D721Med (cell line): ENCODE measurements around the gene CENPT.

Source experiments
- DNase-seq: peaks from one replicate; pipeline ENCODE4 v3.0.0; 2011; ENCODE audit warnings: low spot score; ENCODE audit not compliant: insufficient read length
- FAIRE-seq: peaks from 2 replicates; lab custom pipeline; 2011; peaks lifted over from hg19 to GRCh38; lab: Jason Lieb, UNC
- CTCF ChIP-seq: IDR thresholded peaks from 2 replicates; pipeline ENCODE4 v1.5.1; 2012; ENCODE audit warnings: mild to moderate bottlenecking, control low read depth; ENCODE audit not compliant: insufficient read depth; ENCODE audit errors: missing control alignments

The CENPT gene

DNA sequence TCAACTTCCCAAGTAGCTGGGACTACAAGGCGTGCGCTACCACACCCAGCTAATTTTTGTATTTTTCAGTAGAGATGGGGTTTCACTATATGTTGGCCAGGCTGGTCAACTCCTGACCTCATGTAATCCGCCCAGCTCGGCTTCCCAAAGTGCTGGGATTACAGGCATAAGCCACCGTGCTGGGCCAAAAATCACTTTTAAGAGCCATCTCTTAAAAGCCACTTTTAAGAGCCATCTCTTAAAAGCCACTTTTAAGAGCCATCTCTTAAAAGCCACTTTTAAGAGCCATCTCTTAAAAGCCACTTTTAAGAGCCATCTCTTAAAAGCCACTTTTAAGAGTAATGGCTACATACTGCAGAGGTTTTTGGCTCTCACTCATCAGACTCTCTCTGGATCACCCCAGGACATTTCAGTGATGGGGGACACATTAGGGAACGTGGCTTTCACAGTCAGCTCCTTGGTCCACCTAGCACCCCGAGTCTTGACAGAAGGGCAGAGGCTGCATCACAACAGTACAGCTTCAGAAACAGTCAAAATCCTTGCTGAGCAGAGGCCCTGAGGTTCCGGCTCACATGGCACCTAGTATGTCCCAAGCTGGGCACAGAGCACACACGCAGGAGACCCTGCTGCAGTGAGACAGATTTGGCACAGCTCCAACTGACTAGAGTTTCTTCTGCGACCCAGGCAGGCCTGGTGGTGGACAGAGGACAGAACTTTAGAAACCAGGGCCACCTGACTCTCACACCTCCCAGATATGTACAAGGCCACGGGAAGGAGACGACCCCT lies 64.7 kb downstream of the CENPT start:
- FAIRE-seq (no peak), DNase-seq (no peak)
- no peak for TF ChIP-seq CTCF

GRCh38 chr16:67781565-67781921 lies 66.0 kb downstream of the CENPT start:
- no peak for TF ChIP-seq CTCF
- no peak for DNase-seq
- no peak for FAIRE-seq

GRCh38 chr16:67780847-67781564 lies 66.5 kb downstream of the CENPT start:
- TF ChIP-seq CTCF, result no peak
- FAIRE-seq (no peak), DNase-seq (no peak)

GRCh38 chr16:67779256-67780014 lies 68.1 kb downstream of the CENPT start:
- FAIRE-seq (no peak), DNase-seq (no peak)
- TF ChIP-seq CTCF, result no peak
